ENCODE measurements around the gene POLD1.

The POLD1 gene

DNA sequence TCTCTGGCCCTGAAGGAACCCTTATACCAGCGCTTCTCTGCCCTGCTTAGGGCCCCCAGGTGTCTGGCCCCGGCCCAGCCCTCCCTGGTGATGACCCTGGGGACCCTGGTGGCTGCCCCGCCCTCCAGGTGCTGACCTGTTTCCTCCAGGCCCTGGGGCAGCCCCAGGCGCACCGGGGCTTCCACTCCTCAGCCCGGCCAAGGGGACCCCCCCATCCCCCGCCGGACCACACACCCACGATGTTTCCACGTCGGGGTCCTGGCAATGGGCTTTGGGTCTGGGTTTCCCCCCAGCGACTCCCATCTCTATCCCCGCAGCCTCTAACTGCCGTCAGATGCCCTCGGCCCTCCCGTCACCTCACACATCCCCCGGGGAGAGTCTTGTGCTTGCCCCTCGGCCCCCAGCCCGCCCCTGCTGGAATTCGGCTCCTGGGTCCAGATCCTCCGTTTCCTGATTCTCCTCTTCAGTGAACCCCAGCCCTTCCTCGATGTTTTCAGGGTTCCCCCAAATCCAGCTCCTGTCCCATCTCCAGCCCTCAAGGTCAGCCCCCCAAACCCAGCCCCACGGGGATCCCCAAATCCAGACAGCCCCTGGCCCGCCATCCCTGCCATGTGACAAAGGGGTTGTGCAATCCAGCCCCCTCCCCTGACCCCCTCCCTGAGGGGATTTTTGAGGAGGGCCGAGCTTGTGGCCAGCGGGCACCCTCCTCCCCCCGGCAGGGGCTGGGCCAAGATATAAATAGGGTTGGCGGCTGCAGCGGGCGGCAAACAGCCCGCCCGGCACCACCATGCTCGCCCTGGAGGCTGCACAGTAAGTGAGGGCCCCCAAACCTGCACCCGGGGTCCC is 34.3 kb downstream of the POLD1 start, which contains the start of gene SPIB:
SPIB (plus strand) TSS at position 763 of the 846 bp plus-strand sequence; CDS start at position 788, 25 bp downstream.
- no peak for DNase-seq (ENCODE audit: low read depth)

DNA sequence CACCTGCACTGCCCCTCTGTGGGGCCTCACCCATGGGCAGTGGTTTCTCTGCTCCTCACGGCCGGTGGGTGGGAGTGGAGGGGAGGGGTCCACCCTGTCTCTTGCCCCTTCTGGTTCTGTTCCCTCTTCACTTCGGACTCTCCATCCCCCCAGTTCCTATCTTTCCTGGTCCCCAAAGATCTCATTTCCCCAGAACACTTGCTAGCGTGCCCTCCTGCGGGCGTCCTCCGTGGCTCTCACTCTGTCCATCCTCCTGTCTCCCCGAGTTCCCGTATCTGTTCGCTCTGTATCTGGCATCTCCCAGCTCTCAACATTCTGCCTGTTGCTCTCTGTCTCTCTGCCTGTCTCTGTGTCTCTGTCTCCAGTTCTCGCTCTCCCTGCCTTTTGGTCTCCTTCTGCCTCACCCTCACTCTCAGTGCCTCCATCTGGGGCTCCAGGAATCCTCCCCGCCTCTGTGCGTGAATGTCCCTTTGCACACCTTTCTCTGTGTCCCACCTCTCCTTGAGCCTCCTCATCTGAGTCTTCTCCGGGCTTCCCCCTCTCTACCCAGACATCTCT is 35.0 kb downstream of the POLD1 start:
- DNase-seq (ENCODE audit: low read depth): no peak

DNA sequence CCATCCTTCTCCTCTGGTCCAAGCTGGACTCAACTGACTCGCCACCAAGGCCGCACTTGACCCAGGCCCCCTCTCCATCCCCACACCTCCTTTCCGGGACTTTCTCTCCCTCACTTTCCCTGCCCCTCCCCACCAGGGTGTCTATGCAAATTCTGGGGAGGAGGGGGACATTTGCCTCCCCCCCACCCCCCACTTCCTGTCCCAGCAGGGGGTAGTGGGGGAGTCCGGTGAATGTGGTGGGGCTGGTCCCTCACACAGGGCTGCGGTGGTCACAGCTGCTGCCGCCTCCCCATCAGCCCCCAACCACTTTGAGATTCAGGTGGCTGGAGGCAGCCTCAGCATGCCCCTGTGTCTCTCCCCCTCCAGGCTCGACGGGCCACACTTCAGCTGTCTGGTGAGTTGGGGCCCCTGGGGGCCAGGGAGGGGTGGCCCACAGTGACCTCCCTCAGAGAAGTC is 35.5 kb downstream of the POLD1 start:
- no peak for DNase-seq (ENCODE audit: low read depth)

DNA sequence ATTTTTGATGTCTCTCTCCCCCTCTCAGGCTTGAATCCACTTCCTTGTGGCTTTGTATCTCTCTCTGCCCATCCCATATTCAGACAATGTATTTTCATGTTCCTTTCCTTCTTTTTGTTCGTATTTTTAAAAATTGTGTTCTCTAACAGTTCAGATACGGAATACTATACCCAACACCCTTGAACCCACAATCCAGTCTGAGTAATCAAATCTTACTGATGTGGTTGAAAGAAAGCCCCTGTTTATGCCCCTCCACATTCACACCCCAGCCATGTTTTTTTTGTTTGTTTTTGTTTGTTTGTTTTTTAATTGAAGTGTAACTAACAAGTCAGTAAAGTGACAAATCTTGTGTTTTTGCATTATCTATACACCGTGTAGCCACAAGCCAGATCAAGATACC is 36.0 kb downstream of the POLD1 start:
- DNase-seq (ENCODE audit: low read depth): no peak

DNA sequence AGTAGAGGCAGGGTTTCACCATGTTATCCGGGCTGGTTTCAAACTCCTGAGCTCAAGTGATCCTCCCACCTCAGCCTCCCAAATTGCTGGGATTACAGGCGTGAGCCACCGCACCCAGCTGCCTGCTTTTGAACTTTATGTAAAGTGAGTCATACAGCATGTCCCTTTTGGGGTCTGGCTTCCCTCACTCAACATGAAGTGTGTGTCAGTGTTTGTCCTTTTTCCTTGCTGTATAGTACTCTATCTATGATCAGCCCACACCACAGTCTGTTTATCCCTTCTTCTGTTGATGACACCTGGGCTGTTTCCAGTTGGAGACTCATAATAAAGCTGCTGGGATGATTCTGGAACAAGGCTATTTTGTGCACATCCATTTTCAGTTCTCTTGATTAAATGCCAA is 36.7 kb downstream of the POLD1 start:
- no peak for DNase-seq (ENCODE audit: low read depth)

DNA sequence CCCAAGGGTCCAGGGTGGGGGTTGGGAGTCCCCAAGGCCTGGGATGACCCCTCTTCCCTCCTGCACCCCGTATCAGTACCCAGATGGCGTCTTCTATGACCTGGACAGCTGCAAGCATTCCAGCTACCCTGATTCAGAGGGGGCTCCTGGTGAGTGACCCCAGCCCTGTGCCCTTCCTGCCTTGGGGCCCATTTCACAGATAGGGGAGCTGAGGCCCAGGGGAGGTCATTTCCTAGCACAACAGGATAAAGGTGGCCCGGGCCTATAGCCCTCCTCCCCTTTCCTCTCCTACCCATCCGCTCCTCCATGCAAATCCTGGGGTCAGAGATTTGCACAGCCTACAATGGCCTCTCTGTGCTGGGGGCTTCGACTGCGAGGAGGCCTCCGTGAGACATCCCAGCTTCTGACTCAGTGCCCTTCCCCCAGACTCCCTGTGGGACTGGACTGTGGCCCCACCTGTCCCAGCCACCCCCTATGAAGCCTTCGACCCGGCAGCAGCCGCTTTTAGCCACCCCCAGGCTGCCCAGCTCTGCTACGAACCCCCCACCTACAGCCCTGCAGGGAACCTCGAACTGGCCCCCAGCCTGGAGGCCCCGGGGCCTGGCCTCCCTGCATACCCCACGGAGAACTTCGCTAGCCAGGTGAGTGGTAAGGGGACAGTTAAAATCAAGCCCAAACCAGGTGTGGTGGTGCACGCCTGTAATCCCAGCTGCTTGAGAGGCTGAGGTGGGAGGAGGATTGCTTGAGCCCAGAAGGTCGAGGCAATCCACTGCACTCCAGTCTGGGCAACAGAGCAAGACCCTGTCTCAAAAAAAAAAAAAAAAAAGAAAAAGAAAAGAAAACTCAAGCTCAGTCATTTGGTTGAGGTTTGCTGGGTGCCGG is 38.5 kb downstream of the POLD1 start:
- no peak for DNase-seq (ENCODE audit: low read depth)

DNA sequence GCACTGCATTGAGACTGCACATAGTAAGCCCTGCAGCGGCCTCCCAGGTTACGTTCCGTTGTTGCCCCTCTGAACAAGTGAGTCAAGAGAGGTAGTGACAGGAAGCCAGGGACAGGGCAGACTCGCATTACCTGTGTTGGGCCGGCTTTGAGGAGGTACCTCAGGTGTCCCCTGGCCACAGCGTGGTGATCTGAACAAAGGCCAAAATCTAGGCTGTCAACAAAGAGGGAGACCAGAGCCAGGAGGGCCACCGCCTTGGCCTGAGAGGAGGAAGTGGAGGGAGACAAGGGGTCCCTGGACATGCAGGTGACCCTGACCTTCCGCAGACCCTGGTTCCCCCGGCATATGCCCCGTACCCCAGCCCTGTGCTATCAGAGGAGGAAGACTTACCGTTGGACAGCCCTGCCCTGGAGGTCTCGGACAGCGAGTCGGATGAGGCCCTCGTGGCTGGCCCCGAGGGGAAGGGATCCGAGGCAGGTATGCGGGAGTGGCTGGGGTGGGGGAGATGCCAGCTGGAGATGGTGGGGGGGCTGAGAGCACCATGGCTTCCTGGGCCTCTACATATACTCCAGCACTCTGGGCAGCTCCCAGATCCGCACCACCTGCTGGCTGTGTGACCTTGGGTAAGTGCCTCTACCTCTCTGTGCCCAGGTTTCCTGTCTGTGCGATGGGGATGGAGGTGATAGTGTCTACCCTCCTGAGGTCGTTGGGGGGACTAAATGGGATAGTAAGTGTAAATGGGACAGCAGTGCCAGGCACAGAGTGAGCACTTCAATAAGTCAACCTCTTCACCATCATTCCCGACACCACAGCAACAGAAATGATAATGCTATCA is 39.3 kb downstream of the POLD1 start:
- no peak for DNase-seq (ENCODE audit: low read depth)

DNA sequence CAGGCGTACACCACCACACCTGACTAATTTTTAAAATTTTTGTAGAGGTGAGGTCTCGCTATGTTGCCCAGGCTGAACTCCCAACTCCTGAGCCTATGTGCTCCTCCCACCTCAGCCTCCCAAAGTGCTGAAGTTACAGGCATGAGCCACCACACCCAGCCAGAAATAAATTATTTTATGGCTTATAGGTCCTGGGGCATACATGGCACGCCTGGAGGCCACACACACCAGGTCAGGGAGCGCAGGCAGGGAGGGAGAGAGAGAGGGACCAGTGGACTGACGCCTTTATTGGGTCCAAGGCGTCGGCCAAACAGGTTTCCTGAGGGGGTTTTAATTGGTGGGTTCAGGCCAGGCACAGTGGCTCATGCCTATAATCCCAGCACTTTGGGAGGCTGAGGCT is 41.4 kb downstream of the POLD1 start:
- no peak for DNase-seq (ENCODE audit: low read depth)

DNA sequence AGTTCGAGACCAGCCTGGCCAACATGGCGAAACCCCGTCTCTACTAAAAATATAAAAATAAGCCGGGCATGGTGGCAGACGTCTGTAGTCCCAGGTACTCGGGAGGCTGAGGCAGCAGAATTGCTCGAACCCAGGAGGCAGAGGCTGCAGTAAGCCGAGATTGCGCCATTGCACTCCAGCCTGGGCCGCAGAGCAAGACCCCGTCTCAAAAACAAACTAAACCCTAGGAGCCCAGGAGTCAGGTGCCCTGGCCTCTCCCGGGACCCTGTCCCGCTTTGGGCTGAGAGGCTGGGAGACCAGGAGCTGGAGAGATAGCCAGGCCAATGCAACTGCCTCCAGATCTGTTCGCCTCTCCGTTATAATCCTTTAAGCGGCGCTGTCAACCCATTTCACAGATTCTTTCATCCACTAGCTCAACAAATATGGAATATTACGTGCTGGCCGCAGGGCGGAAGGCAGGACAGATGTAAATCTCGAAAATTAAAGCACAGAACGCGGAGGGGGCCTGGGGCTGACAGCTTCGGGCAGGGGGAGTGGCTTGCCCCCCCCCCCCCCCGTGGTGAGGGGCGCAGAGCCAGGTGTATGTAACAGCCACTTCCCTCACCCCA is 43.3 kb downstream of the POLD1 start:
- no peak for DNase-seq (ENCODE audit: low read depth)

DNA sequence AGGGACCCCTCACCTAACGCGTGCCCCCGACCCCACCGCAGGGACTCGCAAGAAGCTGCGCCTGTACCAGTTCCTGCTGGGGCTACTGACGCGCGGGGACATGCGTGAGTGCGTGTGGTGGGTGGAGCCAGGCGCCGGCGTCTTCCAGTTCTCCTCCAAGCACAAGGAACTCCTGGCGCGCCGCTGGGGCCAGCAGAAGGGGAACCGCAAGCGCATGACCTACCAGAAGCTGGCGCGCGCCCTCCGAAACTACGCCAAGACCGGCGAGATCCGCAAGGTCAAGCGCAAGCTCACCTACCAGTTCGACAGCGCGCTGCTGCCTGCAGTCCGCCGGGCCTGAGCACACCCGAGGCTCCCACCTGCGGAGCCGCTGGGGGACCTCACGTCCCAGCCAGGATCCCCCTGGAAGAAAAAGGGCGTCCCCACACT is 43.9 kb downstream of the POLD1 start:
- DNase-seq (ENCODE audit: low read depth): peak; percentile 34

DNA sequence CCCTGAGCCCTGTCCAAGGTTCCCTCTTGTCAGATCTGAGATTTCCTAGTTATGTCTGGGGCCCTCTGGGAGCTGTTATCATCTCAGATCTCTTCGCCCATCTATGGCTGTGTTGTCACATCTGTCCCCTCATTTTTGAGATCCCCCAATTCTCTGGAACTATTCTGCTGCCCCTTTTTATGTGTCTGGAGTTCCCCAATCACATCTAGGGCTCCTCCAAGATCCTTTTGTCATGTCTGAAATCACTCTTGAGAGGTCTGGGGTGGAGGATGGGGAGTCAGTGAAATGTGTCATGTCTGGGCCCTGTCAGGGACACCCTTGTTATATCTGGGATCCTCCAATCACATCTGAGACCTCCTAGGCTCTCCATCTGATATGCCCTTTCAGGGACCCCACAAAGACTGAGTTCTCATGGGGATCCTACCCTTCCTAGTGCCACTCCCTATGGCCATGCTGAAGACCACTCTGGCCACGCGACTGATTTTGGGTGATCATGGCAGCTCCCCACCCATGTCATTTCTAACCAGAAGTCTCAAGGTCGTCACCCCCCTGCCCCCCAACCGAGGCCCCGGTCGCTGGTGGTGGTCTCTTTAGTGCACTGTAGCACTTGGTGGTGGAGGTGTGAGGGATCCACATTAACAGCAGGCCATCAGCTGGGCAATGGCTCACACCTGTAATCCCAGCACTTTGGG is 44.8 kb downstream of the POLD1 start:
- DNase-seq (ENCODE audit: low read depth): no peak

DNA sequence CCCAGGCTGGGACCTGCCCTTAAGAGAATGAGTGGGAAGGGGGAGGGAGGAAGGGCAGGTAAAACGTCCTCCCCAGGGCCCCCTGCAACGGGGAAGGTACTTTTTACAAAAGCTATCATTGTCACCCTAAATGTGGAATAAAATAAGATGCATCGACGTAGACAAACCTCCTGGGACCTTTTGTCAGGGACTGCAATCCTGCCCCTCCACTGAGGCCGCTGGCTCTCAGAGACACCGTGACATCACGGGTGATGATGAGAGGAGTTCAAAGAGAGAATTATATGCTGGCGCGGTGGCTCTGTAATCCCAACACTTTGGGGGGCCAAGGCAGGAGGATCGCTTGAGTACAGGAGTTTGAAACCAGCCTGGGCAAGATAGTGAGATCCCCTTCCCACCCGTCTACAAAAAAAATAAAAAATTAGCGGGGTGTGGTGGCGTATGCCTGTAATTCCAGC is 46.8 kb downstream of the POLD1 start:
- DNase-seq (ENCODE audit: low read depth): no peak

DNA sequence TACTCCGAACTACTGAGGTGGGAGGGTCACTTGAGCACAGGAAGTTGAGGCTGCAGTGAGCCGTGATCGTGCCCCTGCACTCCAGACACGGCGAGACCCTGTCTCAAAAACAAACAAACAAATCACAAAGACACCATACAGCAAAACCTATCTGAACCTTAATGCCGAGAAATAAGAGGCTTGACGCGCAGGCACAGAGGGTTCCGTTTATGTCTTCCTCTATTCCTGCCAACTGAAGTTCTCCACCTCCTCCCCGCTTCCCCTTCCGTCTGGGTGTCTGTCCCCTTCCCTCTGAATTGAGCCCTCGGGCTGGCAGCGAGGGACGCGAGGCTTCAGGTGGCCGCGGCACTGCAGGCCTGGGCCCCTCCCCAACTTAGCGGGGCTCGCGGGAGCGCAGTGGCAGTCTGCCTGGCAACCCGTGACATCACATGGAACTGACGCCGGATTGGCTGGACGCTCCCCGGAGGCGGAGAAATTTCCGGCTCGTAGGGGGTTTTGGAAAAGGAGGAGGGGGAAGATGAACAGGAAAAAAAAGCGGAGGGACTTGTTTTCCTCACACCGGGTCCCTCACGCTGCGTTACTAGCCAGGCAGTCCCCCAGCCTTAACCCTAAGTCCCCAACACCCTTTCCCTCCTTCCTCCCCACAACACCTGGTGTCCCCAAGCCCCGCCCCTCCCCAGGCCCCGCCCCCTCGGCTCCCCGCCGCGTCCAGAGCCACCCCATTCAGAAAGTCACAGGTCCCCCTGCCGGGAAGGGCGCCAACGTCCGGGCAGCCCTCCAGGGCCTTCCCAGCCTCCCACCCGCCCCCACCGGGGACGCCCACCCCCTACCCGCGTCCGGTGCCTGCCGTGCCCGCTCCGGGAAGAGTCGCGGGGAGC is 47.4 kb downstream of the POLD1 start:
- peak; percentile 65 for DNase-seq (ENCODE audit: low read depth)

DNA sequence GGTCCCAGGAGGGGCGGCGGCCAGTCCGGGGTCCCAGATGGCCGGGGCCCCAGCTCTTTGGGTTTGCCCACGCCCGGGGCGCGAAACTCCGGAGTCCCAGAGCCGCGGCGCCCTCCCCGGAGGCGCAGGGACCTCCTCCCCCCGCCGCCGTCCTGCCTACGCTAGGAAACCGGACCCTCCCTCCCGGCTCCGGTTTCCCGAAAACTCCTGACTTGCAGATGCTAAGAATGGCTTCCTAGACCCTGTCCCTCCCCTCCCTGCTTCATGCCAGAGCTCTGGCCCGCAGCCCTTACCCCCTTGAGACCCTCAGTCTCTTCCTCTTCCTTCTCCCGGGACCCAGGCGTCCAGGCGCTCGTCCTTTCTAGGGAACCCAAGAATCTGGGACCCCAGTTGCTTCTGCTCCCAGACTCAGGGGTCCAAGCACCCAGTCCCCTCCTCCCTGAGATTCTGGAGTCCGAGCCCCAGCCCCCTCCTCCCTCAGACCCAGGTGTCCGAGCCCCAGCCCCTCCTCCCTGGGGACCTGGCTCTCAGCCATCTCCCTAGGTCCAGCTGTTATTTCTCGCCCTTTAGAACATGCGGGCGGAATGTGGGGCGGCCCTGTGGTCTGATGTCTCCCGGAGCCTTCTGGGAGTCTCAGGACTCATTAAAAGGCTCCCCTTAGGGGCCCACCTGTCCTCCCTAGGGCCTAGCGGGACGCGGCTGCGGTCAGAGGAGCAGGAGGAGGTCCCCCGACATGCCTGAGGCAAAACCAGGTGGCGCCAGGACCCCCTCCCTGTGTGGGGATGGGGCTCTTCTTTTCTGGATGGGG is 48.3 kb downstream of the POLD1 start, which contains the start of gene MYBPC2:
MYBPC2 (plus strand) TSS at position 672 of the 808 bp plus-strand sequence; CDS start at position 734, 62 bp downstream.
- no peak for DNase-seq (ENCODE audit: low read depth)

DNA sequence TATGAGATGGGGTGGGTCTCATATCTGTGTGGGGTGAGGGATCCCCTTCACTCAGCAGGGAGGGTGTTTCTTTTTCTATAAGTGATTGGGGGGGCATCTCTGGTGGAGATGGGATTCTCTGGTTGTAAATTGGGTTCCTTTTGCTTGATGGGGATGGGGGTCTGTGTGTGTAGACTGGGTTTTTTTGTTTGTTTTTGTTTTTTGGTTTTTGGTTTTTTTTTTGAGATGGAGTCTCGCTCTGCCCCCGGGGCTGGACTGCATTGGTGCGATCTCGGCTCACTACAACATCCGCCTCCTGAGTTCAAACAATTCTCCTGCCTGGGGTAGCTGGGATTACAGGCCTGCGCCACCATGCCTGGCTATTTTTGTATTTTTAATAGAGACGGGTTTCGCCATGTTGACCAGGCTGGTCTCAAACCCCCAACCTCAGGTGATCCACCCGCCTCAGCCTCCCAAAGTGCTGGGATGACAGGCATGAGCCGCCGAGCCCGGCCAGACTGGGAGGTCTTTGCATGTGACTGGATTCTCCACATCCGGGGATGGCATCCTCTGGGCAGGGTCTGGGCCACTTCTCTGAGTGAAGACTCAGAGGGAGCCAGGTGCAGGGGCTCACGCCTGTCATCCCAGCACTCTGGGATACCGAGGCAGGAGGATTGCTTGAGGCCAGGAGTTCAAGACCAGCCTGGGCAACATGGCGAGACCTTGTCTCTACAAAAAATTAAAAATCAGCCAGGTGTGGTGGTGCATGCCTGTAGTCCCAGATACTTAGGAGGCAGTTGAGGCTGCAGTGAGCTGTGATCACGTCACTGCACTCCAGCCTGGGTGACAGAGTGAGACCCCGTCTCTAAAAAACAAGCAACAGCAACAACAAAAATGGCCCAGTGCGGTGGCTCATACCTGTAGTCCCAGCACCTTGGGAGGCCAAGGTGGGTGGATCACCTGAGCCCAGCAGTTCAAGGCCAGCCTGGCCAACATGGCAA is 49.3 kb downstream of the POLD1 start:
- no peak for DNase-seq (ENCODE audit: low read depth)

DNA sequence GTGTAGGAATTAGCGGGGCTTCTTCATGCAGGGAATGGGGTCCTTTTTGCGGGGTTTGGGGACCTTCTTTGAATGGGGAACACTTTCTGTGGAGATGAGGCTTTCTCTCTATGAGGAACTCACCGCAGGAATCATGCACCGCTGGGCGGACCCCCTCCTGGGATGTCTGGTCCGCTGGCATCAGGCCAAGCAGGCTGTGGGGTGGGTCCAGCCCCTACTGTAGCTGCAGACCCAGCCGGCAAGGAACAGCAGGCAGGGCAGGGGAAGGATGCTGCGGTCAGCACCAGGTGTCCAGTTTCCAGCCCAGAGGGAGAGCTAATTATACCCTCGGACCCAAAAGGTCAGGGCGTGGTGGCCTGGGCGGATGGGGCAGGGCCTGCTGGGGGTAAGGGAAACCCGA is 50.4 kb downstream of the POLD1 start:
- DNase-seq (ENCODE audit: low read depth): no peak

DNA sequence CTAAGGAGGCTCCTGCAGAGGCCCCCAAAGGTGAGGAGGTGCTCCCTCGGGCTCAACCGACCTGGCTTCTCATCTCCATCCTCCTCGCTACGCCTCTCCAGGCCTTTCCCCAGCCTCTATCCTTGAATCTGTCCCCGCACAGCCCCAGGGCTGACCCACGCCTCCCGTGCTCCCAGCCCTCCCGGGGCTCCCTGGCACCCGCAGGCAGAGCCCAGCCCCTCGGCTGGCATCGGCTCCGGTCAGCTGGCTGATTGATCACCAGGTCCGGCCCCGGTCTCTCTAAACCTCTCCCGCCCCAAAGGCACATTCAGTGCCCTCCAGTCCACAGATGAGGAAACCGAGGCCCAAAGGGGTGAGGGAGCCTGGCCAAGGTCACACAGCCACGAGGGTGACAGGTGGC is 51.1 kb downstream of the POLD1 start:
- no peak for DNase-seq (ENCODE audit: low read depth)
